Measurements from ENCODE around the gene AKAP7. TPM values are rescaled to one million over a fixed set of nuclear protein-coding genes. Genes with fewer than 3 reads are reported as not detected.

Gene AKAP7
- polyA plus RNA-seq, 1 donor from 2014 or later, result 1.6 TPM

DNA sequence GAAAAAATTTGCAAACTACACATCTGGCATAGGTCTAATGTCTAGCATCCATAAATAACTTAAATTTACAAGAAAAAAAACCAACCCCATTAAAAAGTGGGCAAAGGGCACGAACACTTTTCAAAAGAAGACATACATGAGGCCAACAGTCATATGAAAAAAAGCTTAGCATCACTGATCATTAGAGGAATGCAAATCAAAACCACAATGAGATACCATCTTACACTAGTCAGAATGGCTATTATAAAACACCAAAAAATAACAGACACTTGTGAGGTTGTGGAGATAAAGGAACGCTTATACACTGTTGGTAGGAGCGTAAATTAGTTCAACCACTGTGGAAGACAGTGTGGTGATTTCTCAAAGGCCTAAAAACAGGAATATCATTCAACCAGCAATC is 38.5 kb upstream of the AKAP7 start:
- no peaks in the 10 kb centered on the region for H3K9me3 ChIP-seq (ENCODE audit: low read length)
- H4K20me1 ChIP-seq (ENCODE audit: insufficient read depth), result no peaks in the 10 kb centered on the region
- H3F3A ChIP-seq (ENCODE audit: insufficient read depth, low read length, poor library complexity, severe bottlenecking), result no peaks in the 10 kb centered on the region
- no peak overlapping the region for H3K4me2 ChIP-seq (ENCODE audit: low read length)
- no peaks in the 10 kb centered on the region for H3K9me2 ChIP-seq (ENCODE audit: insufficient read depth, low read length)
- no peak overlapping the region for H3K4me3 ChIP-seq (ENCODE audit: low read length)
- H3K36me3 ChIP-seq (ENCODE audit: insufficient read depth, low read length), result no peaks in the 10 kb centered on the region
- no peak for TF ChIP-seq EZH2 (IDR thresholded peaks at IDR 0.05; ENCODE audit: borderline replicate concordance, insufficient read depth, low read length, poor library complexity, severe bottlenecking)
- no peak for TF ChIP-seq TAF1 (IDR thresholded peaks at IDR 0.05; ENCODE audit: low read depth)
- no peak for TF ChIP-seq POLR2AphosphoS5 (IDR thresholded peaks at IDR 0.05)
- TF ChIP-seq SMC3 (conservative IDR thresholded peaks at IDR 0.05; ENCODE audit: poor library complexity), result no peak
- TF ChIP-seq RAD21 (conservative IDR thresholded peaks at IDR 0.05), result no peak
- no peak for TF ChIP-seq REST (IDR thresholded peaks at IDR 0.05; ENCODE audit: borderline replicate concordance)
- no peak for TF ChIP-seq MXI1 (conservative IDR thresholded peaks at IDR 0.05; ENCODE audit: poor library complexity, severe bottlenecking)
- TF ChIP-seq CTCF (IDR thresholded peaks at IDR 0.05; ENCODE audit: poor library complexity, severe bottlenecking), result no peak
- no peak for TF ChIP-seq EP300 (conservative IDR thresholded peaks at IDR 0.05; ENCODE audit: poor library complexity, severe bottlenecking)
- no peaks in the 10 kb centered on the region for H3K79me2 ChIP-seq (replicated peaks; ENCODE audit: insufficient read depth, low read length)
- no peak overlapping the region for H3K27ac ChIP-seq (ENCODE audit: low read length)
- no peak overlapping the region for H2AFZ ChIP-seq (ENCODE audit: low read depth, low read length)
- H3K9ac ChIP-seq (ENCODE audit: low read length), result no peak overlapping the region
- H3K27me3 ChIP-seq (ENCODE audit: insufficient read depth, low read depth, low read length), result no peaks in the 10 kb centered on the region

DNA sequence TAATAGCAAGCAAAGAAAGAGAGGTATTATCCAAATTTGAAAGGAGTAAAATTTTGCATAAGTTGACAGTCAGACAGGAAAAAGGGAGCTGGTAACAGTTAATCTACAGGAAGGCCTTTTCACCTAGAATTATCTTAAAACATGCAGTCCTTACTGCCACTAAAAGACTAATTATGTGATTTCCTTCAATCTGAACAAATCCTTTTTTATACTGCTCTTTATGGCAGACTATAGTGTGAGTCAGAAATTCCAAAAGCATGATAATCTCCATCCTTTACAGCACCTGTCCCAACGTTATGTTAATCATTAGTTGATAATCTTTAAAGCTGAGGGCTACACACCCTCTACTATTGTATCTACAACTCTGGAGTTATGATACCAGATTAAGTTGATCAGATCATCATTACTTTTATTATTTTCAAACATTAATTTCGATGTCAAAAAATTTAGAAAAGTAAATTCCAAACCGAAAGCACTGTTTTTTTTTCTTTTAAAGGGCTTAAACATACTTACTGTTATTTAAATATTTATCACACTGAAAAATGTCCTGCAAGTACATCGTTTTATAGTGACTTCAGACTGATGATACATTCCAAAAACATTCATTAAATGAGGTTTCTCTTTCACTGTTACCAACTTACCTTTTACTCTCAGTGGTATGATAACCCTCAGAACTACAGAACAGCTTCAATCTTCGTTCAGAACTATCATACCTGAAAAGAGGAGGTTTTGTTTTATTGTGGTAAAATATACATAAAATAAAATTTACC is 33.2 kb upstream of the AKAP7 start:
- no peak overlapping the region for H3K9ac ChIP-seq (ENCODE audit: low read length)
- TF ChIP-seq TAF1 (IDR thresholded peaks at IDR 0.05; ENCODE audit: low read depth), result no peak
- no peak for TF ChIP-seq CTCF (IDR thresholded peaks at IDR 0.05; ENCODE audit: poor library complexity, severe bottlenecking)
- no peak for TF ChIP-seq RAD21 (conservative IDR thresholded peaks at IDR 0.05)
- no peak for TF ChIP-seq EP300 (conservative IDR thresholded peaks at IDR 0.05; ENCODE audit: poor library complexity, severe bottlenecking)
- TF ChIP-seq REST (IDR thresholded peaks at IDR 0.05; ENCODE audit: borderline replicate concordance), result no peak
- TF ChIP-seq SMC3 (conservative IDR thresholded peaks at IDR 0.05; ENCODE audit: poor library complexity), result no peak
- TF ChIP-seq POLR2AphosphoS5 (IDR thresholded peaks at IDR 0.05), result no peak
- no peaks in the 10 kb centered on the region for H4K20me1 ChIP-seq (ENCODE audit: insufficient read depth)
- H3K27me3 ChIP-seq (ENCODE audit: insufficient read depth, low read depth, low read length), result no peaks in the 10 kb centered on the region
- no peak overlapping the region for H3K4me2 ChIP-seq (ENCODE audit: low read length)
- no peaks in the 10 kb centered on the region for H3K79me2 ChIP-seq (replicated peaks; ENCODE audit: insufficient read depth, low read length)
- H3K36me3 ChIP-seq (ENCODE audit: insufficient read depth, low read length), result no peaks in the 10 kb centered on the region
- H3K27ac ChIP-seq (ENCODE audit: low read length), result no peak overlapping the region
- H3K9me2 ChIP-seq (ENCODE audit: insufficient read depth, low read length), result no peaks in the 10 kb centered on the region
- no peak overlapping the region for H3K4me3 ChIP-seq (ENCODE audit: low read length)
- H3F3A ChIP-seq (ENCODE audit: insufficient read depth, low read length, poor library complexity, severe bottlenecking), result no peaks in the 10 kb centered on the region
- H3K9me3 ChIP-seq (ENCODE audit: low read length), result no peaks in the 10 kb centered on the region
- H2AFZ ChIP-seq (ENCODE audit: low read depth, low read length), result no peak overlapping the region

All from neural cell (in vitro differentiated cells).